ENCODE data around the gene DACH2.

Gene DACH2

GRCh38 chrX:86829786-86830185 lies 681.5 kb downstream of the DACH2 start:
- Histone ChIP-seq H3K4me1 (ENCODE audit: control insufficient read depth, low read length) (no peaks in the 10 kb centered on the region), H3K9me2 (replicated peaks; ENCODE audit: control insufficient read depth, low read length) (no peaks in the 10 kb centered on the region), H3K36me3 (ENCODE audit: control insufficient read depth, low read length) (no peaks in the 10 kb centered on the region), H3K9me3 (ENCODE audit: control insufficient read depth, insufficient read depth, low read length) (no peaks in the 10 kb centered on the region), H4K20me1 (ENCODE audit: control insufficient read depth, insufficient read depth, low read depth, low read length) (no peaks in the 10 kb centered on the region), H3K27ac (ENCODE audit: low read depth, low read length) (no peak overlapping the region), H3K4me2 (ENCODE audit: low read length) (no peak overlapping the region), H3F3A (ENCODE audit: control insufficient read depth, insufficient read depth) (no peaks in the 10 kb centered on the region), H3K27me3 (ENCODE audit: control insufficient read depth, low read length) (no peaks in the 10 kb centered on the region), H3K79me2 (ENCODE audit: control insufficient read depth, low read length) (no peaks in the 10 kb centered on the region), H3K4me3 (ENCODE audit: low read length) (no peak overlapping the region)
- TF ChIP-seq, protein P1, sequence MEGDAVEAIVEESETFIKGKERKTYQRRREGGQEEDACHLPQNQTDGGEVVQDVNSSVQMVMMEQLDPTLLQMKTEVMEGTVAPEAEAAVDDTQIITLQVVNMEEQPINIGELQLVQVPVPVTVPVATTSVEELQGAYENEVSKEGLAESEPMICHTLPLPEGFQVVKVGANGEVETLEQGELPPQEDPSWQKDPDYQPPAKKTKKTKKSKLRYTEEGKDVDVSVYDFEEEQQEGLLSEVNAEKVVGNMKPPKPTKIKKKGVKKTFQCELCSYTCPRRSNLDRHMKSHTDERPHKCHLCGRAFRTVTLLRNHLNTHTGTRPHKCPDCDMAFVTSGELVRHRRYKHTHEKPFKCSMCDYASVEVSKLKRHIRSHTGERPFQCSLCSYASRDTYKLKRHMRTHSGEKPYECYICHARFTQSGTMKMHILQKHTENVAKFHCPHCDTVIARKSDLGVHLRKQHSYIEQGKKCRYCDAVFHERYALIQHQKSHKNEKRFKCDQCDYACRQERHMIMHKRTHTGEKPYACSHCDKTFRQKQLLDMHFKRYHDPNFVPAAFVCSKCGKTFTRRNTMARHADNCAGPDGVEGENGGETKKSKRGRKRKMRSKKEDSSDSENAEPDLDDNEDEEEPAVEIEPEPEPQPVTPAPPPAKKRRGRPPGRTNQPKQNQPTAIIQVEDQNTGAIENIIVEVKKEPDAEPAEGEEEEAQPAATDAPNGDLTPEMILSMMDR (IDR thresholded peaks at IDR 0.05; ENCODE audit: low read depth, low read length, poor library complexity, severe bottlenecking) = no peak
- TF ChIP-seq EZH2phosphoT487 (IDR thresholded peaks at IDR 0.05; ENCODE audit: borderline replicate concordance, low read length) = no peak

- Histone ChIP-seq H3K27me3 (ENCODE audit: control insufficient read depth, low read length) (no peaks in the 10 kb centered on the region), H3K36me3 (ENCODE audit: control insufficient read depth, low read length) (no peaks in the 10 kb centered on the region), H3K9me3 (ENCODE audit: control insufficient read depth, insufficient read depth, low read length) (no peaks in the 10 kb centered on the region), H3K4me2 (ENCODE audit: low read length) (no peak overlapping the region), H3F3A (ENCODE audit: control insufficient read depth, insufficient read depth) (no peaks in the 10 kb centered on the region), H4K20me1 (ENCODE audit: control insufficient read depth, insufficient read depth, low read depth, low read length) (no peaks in the 10 kb centered on the region), H3K4me1 (ENCODE audit: control insufficient read depth, low read length) (no peaks in the 10 kb centered on the region), H3K27ac (ENCODE audit: low read depth, low read length) (no peak overlapping the region), H3K4me3 (ENCODE audit: low read length) (no peak overlapping the region), H3K9me2 (replicated peaks; ENCODE audit: control insufficient read depth, low read length) (no peaks in the 10 kb centered on the region), H3K79me2 (ENCODE audit: control insufficient read depth, low read length) (no peaks in the 10 kb centered on the region)
- TF ChIP-seq, protein P1 (IDR thresholded peaks at IDR 0.05; ENCODE audit: low read depth, low read length, poor library complexity, severe bottlenecking) = no peak
- TF ChIP-seq EZH2phosphoT487 (IDR thresholded peaks at IDR 0.05; ENCODE audit: borderline replicate concordance, low read length) = no peak
Measured at GRCh38 chrX:86830685-86831084, 682.4 kb downstream of the DACH2 start.

GRCh38 chrX:86845101-86845500 lies 696.9 kb downstream of the DACH2 start:
- Histone ChIP-seq H3K27me3 (ENCODE audit: control insufficient read depth, low read length) (no peaks in the 10 kb centered on the region), H3K36me3 (ENCODE audit: control insufficient read depth, low read length) (no peaks in the 10 kb centered on the region), H3K9me2 (replicated peaks; ENCODE audit: control insufficient read depth, low read length) (no peaks in the 10 kb centered on the region), H3K4me2 (ENCODE audit: low read length) (no peak overlapping the region), H3K79me2 (ENCODE audit: control insufficient read depth, low read length) (no peaks in the 10 kb centered on the region), H3K9me3 (ENCODE audit: control insufficient read depth, insufficient read depth, low read length) (no peaks in the 10 kb centered on the region), H3K4me3 (ENCODE audit: low read length) (no peak overlapping the region), H3K27ac (ENCODE audit: low read depth, low read length) (no peak overlapping the region), H3F3A (ENCODE audit: control insufficient read depth, insufficient read depth) (no peaks in the 10 kb centered on the region), H4K20me1 (ENCODE audit: control insufficient read depth, insufficient read depth, low read depth, low read length) (no peaks in the 10 kb centered on the region), H3K4me1 (ENCODE audit: control insufficient read depth, low read length) (no peaks in the 10 kb centered on the region)
- TF ChIP-seq, protein P1 (IDR thresholded peaks at IDR 0.05; ENCODE audit: low read depth, low read length, poor library complexity, severe bottlenecking) = no peak
- TF ChIP-seq EZH2phosphoT487 (IDR thresholded peaks at IDR 0.05; ENCODE audit: borderline replicate concordance, low read length) = no peak

All from DOHH2 (cell line).